CD4-positive, alpha-beta memory T cell (primary cell): Measurements from ENCODE around the gene UBE2E2. TPM values are rescaled to one million over a fixed set of nuclear protein-coding genes. Genes with fewer than 3 reads are reported as not detected.

ENCODE experiments used
- CTCF ChIA-PET: fragments of 350-600 bp; sonication (Branson Sonifier 250); formaldehyde crosslinking; loops from one replicate; lab custom pipeline; 2021; ENCODE audit warnings: inconsistent platforms; ENCODE audit not compliant: partially characterized antibody; lab: Charles Lee
- POLR2A ChIA-PET: fragments of 350-600 bp; sonication (Branson Sonifier 250); formaldehyde crosslinking; loops from one replicate; lab custom pipeline; 2021; ENCODE audit not compliant: partially characterized antibody; lab: Charles Lee
- DNase-seq, 5 donors: peaks; one replicate each; pipeline versions ENCODE4 v3.0.0 to v3.0.0-alpha.2; 2020 to 2022; ENCODE audit warnings: mixed read lengths in 1 of 5
- H3K27ac ChIP-seq: one replicate; pipeline ENCODE4 v1.7.0; 2013; ENCODE audit warnings: low read depth, low read length
- H3K27me3 ChIP-seq: 2 replicates; pipeline ENCODE4 v1.7.0; 2013; ENCODE audit warnings: mild to moderate bottlenecking, low read length, moderate library complexity; ENCODE audit not compliant: insufficient read depth
- H3K36me3 ChIP-seq: 2 replicates; pipeline ENCODE4 v1.7.0; 2013; ENCODE audit warnings: mild to moderate bottlenecking, low read length, moderate library complexity; ENCODE audit not compliant: insufficient read depth
- H3K4me1 ChIP-seq: 2 replicates; pipeline ENCODE4 v1.7.0; 2013; ENCODE audit warnings: mild to moderate bottlenecking, low read length, moderate library complexity; ENCODE audit not compliant: insufficient read depth
- H3K4me3 ChIP-seq, 2 donors: one replicate each; pipeline ENCODE4 v1.7.0; 2013; ENCODE audit warnings: low read length in 2 of 2, mild to moderate bottlenecking in 1 of 2
- H3K9me3 ChIP-seq, 2 donors: one replicate each; pipeline ENCODE4 v1.7.0; 2013; ENCODE audit warnings: low read length in 2 of 2, control low read depth in 1 of 2; ENCODE audit not compliant: control insufficient read depth in 1 of 2
- H3K27ac Mint-ChIP-seq, 7 donors: one replicate each; pipeline ENCODE4 v1.8.0; 2020 to 2021; ENCODE audit warnings: mixed read lengths in 7 of 7, mild to moderate bottlenecking in 6 of 7, inconsistent platforms in 3 of 7, moderate library complexity in 3 of 7
- H3K27me3 Mint-ChIP-seq, 2 donors: one replicate each; pipeline ENCODE4 v1.8.0; 2020 to 2021; ENCODE audit warnings: mixed read lengths in 2 of 2
- H3K36me3 Mint-ChIP-seq, 2 donors: one replicate each; pipeline ENCODE4 v1.8.0; 2020 to 2021; ENCODE audit warnings: mixed read lengths in 2 of 2, inconsistent platforms in 1 of 2, mild to moderate bottlenecking in 1 of 2
- H3K4me1 Mint-ChIP-seq, 4 donors: one replicate each; pipeline ENCODE4 v1.8.0; 2020 to 2021; ENCODE audit warnings: mixed read lengths in 4 of 4, mild to moderate bottlenecking in 1 of 4
- H3K4me3 Mint-ChIP-seq, 8 donors: one replicate each; pipeline ENCODE4 v1.8.0; 2020 to 2021; ENCODE audit warnings: mixed read lengths in 8 of 8, mild to moderate bottlenecking in 7 of 8, moderate library complexity in 6 of 8, inconsistent platforms in 3 of 8
- H3K9me3 Mint-ChIP-seq, 8 donors: one replicate each; pipeline ENCODE4 v1.8.0; 2020 to 2021; ENCODE audit warnings: mixed read lengths in 8 of 8, mild to moderate bottlenecking in 5 of 8, inconsistent platforms in 3 of 8, moderate library complexity in 1 of 8
- intact Hi-C: fragments of 100-400 bp; cut with micrococcal nuclease; formaldehyde crosslinking; loops from one replicate; pipeline ENCODE4 v1.15.1; 2023
- polyA plus RNA-seq, 2 donors: library from polyadenylated mRNA; unstranded; fragments of 300-500 nt; fragmentation: Illumina TruSeq; gene quantifications; one replicate each; pipeline ENCODE4 v1.2.3, GENCODE V29; 2021
- total RNA-seq, 2 experiments: library from RNA; stranded (reverse); gene quantifications; one replicate each; pipeline ENCODE4 v1.2.3, GENCODE V29; 2021

UBE2E2 gene
- total and polyA plus RNA-seq, 4 experiments from 2014 or later: 1.3 to 4.7 (median 3.1) TPM

DNA sequence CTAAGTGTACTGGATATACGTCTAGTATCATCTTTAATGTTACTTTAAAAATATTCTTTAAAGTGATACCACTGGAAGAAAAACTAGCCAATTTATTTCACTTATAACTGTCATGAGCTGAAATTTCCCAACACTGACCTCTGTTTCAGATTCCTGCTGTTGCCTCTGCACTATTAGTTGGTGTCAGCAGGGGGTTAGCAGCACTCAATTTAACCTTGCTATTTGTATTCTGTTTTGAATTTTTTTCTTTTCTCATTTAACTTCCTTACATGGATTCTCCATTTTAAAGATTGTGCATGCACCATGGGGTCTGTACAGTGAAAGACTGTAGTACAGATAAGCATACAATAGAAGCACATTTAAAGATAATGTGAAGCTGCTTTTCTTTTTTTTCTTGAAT is 169.2 kb downstream of the UBE2E2 start:
- H3K36me3 ChIP-seq: no peaks in the 10 kb centered on the region
- no peaks in the 10 kb centered on the region for H3K4me1 ChIP-seq
- H3K4me3 ChIP-seq: no peak overlapping the region
- H3K9me3 ChIP-seq: no peaks in the 10 kb centered on the region
- Mint-ChIP-seq H3K27me3 (peaks cover 0 to 3% of the 10 kb centered on the region in 2 donors), H3K4me3 (no peak overlapping the region), H3K36me3 (no peaks in the 10 kb centered on the region), H3K4me1 (no peaks in the 10 kb centered on the region), H3K27ac (no peak overlapping the region), H3K9me3 (peaks cover 0 to 4% (median 0%) of the 10 kb centered on the region in 8 donors)
- no peaks in the 10 kb centered on the region for H3K27me3 ChIP-seq
- no peak overlapping the region for H3K27ac ChIP-seq
- no peak for DNase-seq
- CTCF ChIA-PET: no interaction called here
- intact Hi-C loops: no loop called here
- POLR2A ChIA-PET: no interaction called here

DNA sequence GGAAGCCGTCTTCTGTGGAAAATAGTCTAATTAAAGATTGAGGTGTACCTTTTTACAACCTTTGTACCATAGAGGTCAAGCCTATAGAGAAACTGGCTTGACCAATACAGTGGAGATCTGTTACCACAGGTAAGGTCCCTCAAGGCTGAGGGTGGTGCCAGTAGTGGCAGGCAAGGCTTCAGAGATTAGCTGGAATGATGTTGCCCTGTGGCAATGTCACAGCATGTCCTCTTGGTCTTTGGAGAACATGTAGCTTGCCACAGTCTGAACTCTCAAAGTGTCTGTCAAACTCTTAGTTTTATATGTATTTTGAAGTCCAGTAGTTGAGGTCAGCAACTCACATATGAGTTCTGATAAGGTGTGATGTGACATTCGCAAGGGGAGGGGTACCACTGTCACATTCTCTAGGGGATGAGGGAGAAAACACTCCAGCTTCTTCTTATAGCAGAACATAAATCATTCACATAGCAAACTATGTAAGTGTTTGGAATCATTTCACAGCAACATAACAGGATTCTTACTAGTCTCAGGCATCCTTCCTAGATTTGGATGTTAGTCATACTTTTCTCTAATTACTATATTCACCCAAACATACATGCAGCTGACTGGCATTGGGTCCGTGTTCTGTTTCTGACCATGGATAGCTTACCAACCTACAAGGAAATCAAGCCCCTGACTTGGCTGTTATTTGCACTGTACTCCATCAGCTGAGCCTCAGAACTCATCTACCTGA is 173.6 kb downstream of the UBE2E2 start:
- no peak overlapping the region for H3K27ac ChIP-seq
- ChIA-PET CTCF (interaction anchor here (1.3 kb wide), 1 partner anchor 9 kb away, joined by 5 read pairs; no protein-coding TSS in a partner anchor), POLR2A (no interaction called here)
- DNase-seq: no peak
- no peak overlapping the region for H3K27ac Mint-ChIP-seq
- no peak overlapping the region for H3K4me3 Mint-ChIP-seq
- H3K4me1 Mint-ChIP-seq: no peaks in the 10 kb centered on the region
- H3K27me3 ChIP-seq: no peaks in the 10 kb centered on the region
- H3K9me3 ChIP-seq: no peaks in the 10 kb centered on the region
- no peaks in the 10 kb centered on the region for H3K36me3 ChIP-seq
- no peaks in the 10 kb centered on the region for H3K27me3 Mint-ChIP-seq
- no peak overlapping the region for H3K4me3 ChIP-seq
- peaks cover 0 to 2% (median 0%) of the 10 kb centered on the region in 8 donors for H3K9me3 Mint-ChIP-seq
- H3K4me1 ChIP-seq: no peaks in the 10 kb centered on the region
- intact Hi-C loops: no loop called here
- H3K36me3 Mint-ChIP-seq: no peaks in the 10 kb centered on the region

DNA sequence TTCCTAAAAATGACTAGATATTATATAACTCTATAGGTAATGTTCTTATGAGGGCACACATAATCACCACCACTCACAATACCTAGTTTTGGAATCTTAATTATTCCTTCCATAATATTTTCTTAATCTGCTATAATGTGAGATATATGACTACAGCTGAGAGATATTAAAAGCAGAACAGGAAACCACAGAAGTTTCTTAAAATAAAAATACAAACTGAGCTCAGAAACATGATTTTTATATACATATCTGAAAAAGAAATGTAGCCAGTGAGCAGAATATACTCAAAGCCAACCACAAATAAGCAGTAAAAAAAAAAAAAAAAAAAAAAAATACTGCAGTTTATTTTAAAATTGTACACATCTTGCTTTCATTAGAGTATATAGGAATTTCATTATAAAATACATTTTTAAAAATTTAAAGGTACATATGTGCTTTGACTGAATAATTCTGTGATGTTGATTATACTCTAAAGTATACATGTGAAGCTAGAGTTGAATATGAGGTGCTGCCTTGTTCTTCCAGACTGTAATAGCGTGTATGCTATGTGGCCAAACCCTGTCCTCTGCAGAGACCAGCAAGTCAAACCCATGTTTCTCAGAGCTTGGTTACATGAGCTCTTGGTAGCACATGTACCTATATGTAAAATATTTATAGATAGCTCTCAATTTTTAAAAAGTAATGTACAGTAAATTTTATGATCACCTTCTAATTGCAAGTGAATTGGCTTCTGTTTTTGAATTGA is 175.0 kb downstream of the UBE2E2 start:
- H3K27me3 ChIP-seq: no peaks in the 10 kb centered on the region
- no peak overlapping the region for H3K27ac ChIP-seq
- H3K4me1 ChIP-seq: no peaks in the 10 kb centered on the region
- H3K4me3 Mint-ChIP-seq: no peak overlapping the region
- no peak overlapping the region for H3K27ac Mint-ChIP-seq
- H3K27me3 Mint-ChIP-seq: no peaks in the 10 kb centered on the region
- no peak overlapping the region for H3K4me3 ChIP-seq
- H3K9me3 Mint-ChIP-seq: peaks cover 0 to 2% (median 0%) of the 10 kb centered on the region in 8 donors
- CTCF ChIA-PET: interaction anchor here (0.7 to 1.3 kb wide), 4 partner anchors 11 to 80 kb away, joined by 3 to 5 read pairs (median 3); no protein-coding TSS in a partner anchor
- DNase-seq: no peak
- no peaks in the 10 kb centered on the region for H3K36me3 ChIP-seq
- H3K9me3 ChIP-seq: no peaks in the 10 kb centered on the region
- intact Hi-C loops: no loop called here
- POLR2A ChIA-PET: no interaction called here
- no peaks in the 10 kb centered on the region for H3K36me3 Mint-ChIP-seq
- H3K4me1 Mint-ChIP-seq: no peaks in the 10 kb centered on the region

DNA sequence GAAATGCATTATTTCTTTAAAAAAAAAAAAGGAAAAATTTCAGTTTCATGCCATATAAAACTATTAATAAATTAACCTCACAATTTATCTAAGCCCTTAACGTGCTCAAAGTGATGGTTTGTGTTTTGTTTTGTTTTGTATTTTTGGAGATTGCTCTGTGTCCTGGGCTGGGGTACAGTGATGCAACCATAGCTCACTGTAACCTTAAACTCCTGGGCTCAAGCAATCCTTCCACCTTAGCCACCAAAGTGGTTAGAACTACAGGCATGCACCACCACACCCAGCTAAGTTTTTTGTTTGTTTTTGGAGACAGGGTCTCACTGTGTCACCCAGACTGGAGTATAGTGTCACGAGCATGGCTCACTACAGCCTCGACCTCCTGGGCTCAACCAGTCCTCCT is 180.7 kb downstream of the UBE2E2 start:
- Histone ChIP-seq H3K9me3 (no peaks in the 10 kb centered on the region), H3K4me1 (no peaks in the 10 kb centered on the region), H3K27me3 (no peaks in the 10 kb centered on the region), H3K4me3 (no peak overlapping the region), H3K36me3 (no peaks in the 10 kb centered on the region), H3K27ac (no peak overlapping the region)
- Mint-ChIP-seq H3K27ac (no peak overlapping the region), H3K4me3 (no peak overlapping the region), H3K4me1 (no peaks in the 10 kb centered on the region), H3K27me3 (peaks cover 0 to 2% of the 10 kb centered on the region in 2 donors), H3K36me3 (no peaks in the 10 kb centered on the region), H3K9me3 (no peaks in the 10 kb centered on the region)
- POLR2A ChIA-PET: no interaction called here
- DNase-seq: no peak
- CTCF ChIA-PET: no interaction called here
- intact Hi-C loops: no loop called here

DNA sequence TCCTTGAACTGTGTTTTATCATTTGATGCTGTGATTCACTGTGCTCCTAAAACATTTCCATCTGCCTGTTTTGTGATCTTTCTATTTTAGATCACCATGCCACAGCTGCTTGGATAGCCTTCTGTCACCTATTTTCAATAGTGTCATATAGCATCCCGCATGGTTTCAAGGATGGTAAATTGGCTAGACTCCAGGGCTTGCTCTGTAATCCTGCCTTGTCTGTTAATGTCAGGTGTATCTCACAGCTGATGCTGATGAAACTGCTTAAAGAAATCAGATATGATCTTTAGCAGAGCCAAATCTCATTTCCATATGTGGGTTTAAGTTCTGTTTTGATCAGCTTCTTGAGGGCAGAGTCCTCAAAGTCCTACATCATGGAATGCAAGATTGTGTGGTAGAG is 182.2 kb downstream of the UBE2E2 start:
- H3K4me1 Mint-ChIP-seq: no peaks in the 10 kb centered on the region
- intact Hi-C loops: no loop called here
- no peak overlapping the region for H3K4me3 Mint-ChIP-seq
- DNase-seq: no peak
- no peak overlapping the region for H3K27ac Mint-ChIP-seq
- H3K27ac ChIP-seq: no peak overlapping the region
- H3K36me3 ChIP-seq: no peaks in the 10 kb centered on the region
- no peaks in the 10 kb centered on the region for H3K9me3 Mint-ChIP-seq
- H3K9me3 ChIP-seq: no peaks in the 10 kb centered on the region
- POLR2A ChIA-PET: no interaction called here
- no peaks in the 10 kb centered on the region for H3K27me3 ChIP-seq
- H3K36me3 Mint-ChIP-seq: no peaks in the 10 kb centered on the region
- peaks cover 0 to 2% of the 10 kb centered on the region in 2 donors for H3K27me3 Mint-ChIP-seq
- CTCF ChIA-PET: no interaction called here
- H3K4me1 ChIP-seq: no peaks in the 10 kb centered on the region
- no peak overlapping the region for H3K4me3 ChIP-seq

DNA sequence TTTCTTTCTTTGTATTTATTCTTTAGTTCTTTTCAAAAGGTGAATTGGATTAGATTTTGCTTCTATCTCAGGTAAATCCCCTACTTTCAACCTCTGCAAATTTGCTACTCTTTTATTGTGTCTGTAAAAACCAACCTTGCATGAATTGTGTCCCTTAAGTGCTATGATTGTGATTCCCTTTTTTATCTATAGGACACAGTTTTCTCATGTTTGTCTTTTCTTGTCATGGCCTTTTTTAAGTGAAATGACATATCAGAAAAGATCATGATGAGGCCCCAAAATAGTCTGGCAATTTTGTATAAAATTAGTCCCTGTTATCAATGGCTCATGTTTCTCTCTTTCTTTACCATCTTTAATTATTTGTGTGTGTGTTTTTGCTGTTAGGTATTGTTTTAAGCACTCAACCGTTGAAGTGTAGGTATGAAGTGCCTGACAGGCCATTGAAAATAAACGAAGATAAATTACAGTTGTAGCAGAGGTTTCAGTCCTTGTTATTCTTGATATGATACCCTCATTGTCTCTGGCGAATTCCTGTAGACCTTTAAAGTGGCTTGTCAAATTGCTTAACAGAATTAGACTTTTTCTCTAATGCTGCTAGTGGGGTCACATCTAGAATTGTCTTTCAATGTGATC is 184.3 kb downstream of the UBE2E2 start:
- no peaks in the 10 kb centered on the region for H3K9me3 ChIP-seq
- H3K9me3 Mint-ChIP-seq: peaks cover 0 to 2% (median 0%) of the 10 kb centered on the region in 8 donors
- H3K36me3 ChIP-seq: no peaks in the 10 kb centered on the region
- no peaks in the 10 kb centered on the region for H3K4me1 Mint-ChIP-seq
- peaks cover 0 to 2% of the 10 kb centered on the region in 2 donors for H3K27me3 Mint-ChIP-seq
- CTCF ChIA-PET: no interaction called here
- DNase-seq: no peak
- no peaks in the 10 kb centered on the region for H3K36me3 Mint-ChIP-seq
- intact Hi-C loops: no loop called here
- no peak overlapping the region for H3K4me3 ChIP-seq
- POLR2A ChIA-PET: no interaction called here
- no peak overlapping the region for H3K27ac Mint-ChIP-seq
- no peak overlapping the region for H3K4me3 Mint-ChIP-seq
- H3K27ac ChIP-seq: no peak overlapping the region
- no peaks in the 10 kb centered on the region for H3K27me3 ChIP-seq
- H3K4me1 ChIP-seq: no peaks in the 10 kb centered on the region

DNA sequence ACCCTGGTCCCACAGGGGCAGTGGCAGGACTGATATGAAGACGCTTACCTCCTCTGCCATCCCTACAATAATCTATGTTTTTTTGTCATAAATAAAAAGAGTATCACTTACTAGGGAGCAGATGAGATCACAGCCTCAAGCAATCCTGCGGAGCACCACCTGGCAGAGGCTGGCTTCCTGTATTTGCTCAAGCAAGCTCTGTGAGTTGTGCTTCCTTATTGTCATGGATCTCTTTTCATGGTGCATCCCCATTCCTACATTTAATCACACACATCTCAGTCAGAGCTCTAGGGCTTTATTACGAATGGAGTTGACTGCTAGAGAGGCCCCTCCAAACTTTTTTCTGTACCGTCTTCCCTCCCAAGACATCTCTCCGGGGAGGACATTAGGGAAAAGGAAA is 186.0 kb downstream of the UBE2E2 start:
- H3K9me3 Mint-ChIP-seq: peaks cover 0 to 4% (median 0%) of the 10 kb centered on the region in 8 donors
- intact Hi-C loops: no loop called here
- no peaks in the 10 kb centered on the region for H3K27me3 ChIP-seq
- H3K4me1 Mint-ChIP-seq: no peaks in the 10 kb centered on the region
- DNase-seq: no peak
- H3K4me3 ChIP-seq: no peak overlapping the region
- H3K4me3 Mint-ChIP-seq: no peak overlapping the region
- no peaks in the 10 kb centered on the region for H3K36me3 Mint-ChIP-seq
- no peak overlapping the region for H3K27ac Mint-ChIP-seq
- H3K9me3 ChIP-seq: no peaks in the 10 kb centered on the region
- POLR2A ChIA-PET: no interaction called here
- H3K4me1 ChIP-seq: no peaks in the 10 kb centered on the region
- CTCF ChIA-PET: no interaction called here
- H3K27me3 Mint-ChIP-seq: peaks cover 0 to 2% of the 10 kb centered on the region in 2 donors
- no peaks in the 10 kb centered on the region for H3K36me3 ChIP-seq
- H3K27ac ChIP-seq: no peak overlapping the region
